ENCODE results near the gene MAPKAP1.

GRCh38 chr9:125601961-125602360, 105.0 kb downstream of the MAPKAP1 start:
- TF ChIP-seq REST (IDR thresholded peaks at IDR 0.05; ENCODE audit: low read depth) (no peak), CREB1 (IDR thresholded peaks at IDR 0.05; ENCODE audit: low read depth) (no peak), YY1 (IDR thresholded peaks at IDR 0.05; ENCODE audit: low read depth) (no peak), MAX (IDR thresholded peaks at IDR 0.05) (no peak), TAF1 (IDR thresholded peaks at IDR 0.05; ENCODE audit: low read depth) (no peak), RAD21 (IDR thresholded peaks at IDR 0.05; ENCODE audit: low read depth) (0 out of 2 replicates have a peak, but pooled peaks have one; percentile 9), ZBTB7A (IDR thresholded peaks at IDR 0.05; ENCODE audit: low read depth) (no peak), CEBPB (IDR thresholded peaks at IDR 0.05) (no peak), EGR1 (IDR thresholded peaks at IDR 0.05) (no peak)
